Astrocyte of the cerebellum (primary cell): Measurements from ENCODE around the gene GSTO1.
A peak's percentile ranks its signal among the peaks of the same experiment; 100 is the strongest.

Source experiments
- DNase-seq: peaks from one replicate; pipeline ENCODE4 v3.0.0-alpha.2; 2011; ENCODE audit warnings: low read depth
- H3K4me3 ChIP-seq: 2 replicates; pipeline ENCODE4 v1.5.1; 2011; ENCODE audit warnings: mild to moderate bottlenecking, low read depth, low read length, moderate library complexity
- CTCF ChIP-seq: IDR thresholded peaks from 2 replicates; pipeline ENCODE4 v1.5.1; 2012; ENCODE audit warnings: low read length, low read depth, moderate library complexity, mild to moderate bottlenecking; ENCODE audit errors: missing control alignments
- in situ Hi-C: cut with HindIII; loops from 2 replicates; pipeline ENCODE4 v1.10.0; 2017; ENCODE audit warnings: low sequenced_read_pairs

GSTO1 gene

GRCh38 chr10:104254493-104255310 is at the start of gene GSTO1:
Gene GSTO1 (plus strand): TSS chr10:104254892. CDS start chr10:104254929, 37 bp downstream.
- no peak for TF ChIP-seq CTCF
- peak within 1 kb of the TSS; percentile 79 for H3K4me3 ChIP-seq
- DNase-seq: no peak
- in situ Hi-C loops: no loop called here

GRCh38 chr10:104208730-104209129 is 46.0 kb upstream of the GSTO1 start:
- in situ Hi-C loops: no loop called here

GRCh38 chr10:104209575-104210198 is 45.0 kb upstream of the GSTO1 start:
- no peak overlapping the region for H3K4me3 ChIP-seq
- peak; percentile 33 for DNase-seq
- peak; percentile 70 for TF ChIP-seq CTCF
- in situ Hi-C loops: no loop called here

More at GRCh38 chr10:104208730-104209129, 46.0 kb upstream of the GSTO1 start:
- no peak for DNase-seq
- H3K4me3 ChIP-seq: no peak overlapping the region
- no peak for TF ChIP-seq CTCF

GRCh38 chr10:104216631-104217030 is 38.1 kb upstream of the GSTO1 start:
- in situ Hi-C loops: no loop called here
- TF ChIP-seq CTCF: no peak
- no peak overlapping the region for H3K4me3 ChIP-seq

GRCh38 chr10:104218751-104219150 is 35.9 kb upstream of the GSTO1 start:
- no peak overlapping the region for H3K4me3 ChIP-seq
- TF ChIP-seq CTCF: no peak
- no peak for DNase-seq
- in situ Hi-C loops: no loop called here

More at GRCh38 chr10:104216631-104217030, 38.1 kb upstream of the GSTO1 start:
- DNase-seq: no peak

GRCh38 chr10:104220522-104220921 is 34.2 kb upstream of the GSTO1 start:
- DNase-seq: no peak
- no peak for TF ChIP-seq CTCF
- in situ Hi-C loops: no loop called here
- H3K4me3 ChIP-seq: no peak overlapping the region
